NCI-H2107 treated with DMSO at 0.1 percent for 48 hours (cell line): ENCODE results near the gene PRRG3.
"Not testable (repeated sequence)": the region's sequence is repeated elsewhere in the genome, so short reads cannot be mapped to it uniquely, and the experiment has no call there.

Experiments used
- DNase-seq: peaks from one replicate; lab custom pipeline; 2025; ENCODE audit not compliant: unreplicated experiment; lab: John Stamatoyannopoulos, UW

The PRRG3 gene

GRCh38 chrX:151694661-151695582 lies at the start of gene PRRG3:
Gene PRRG3 (plus strand): TSS chrX:151695458. CDS start chrX:151698815, 3,357 bp downstream.
- no peak for DNase-seq

- no peak for DNase-seq
Observed at GRCh38 chrX:151675121-151675746, 20.0 kb upstream of the PRRG3 start.

GRCh38 chrX:151676196-151676595 lies 19.1 kb upstream of the PRRG3 start:
- no peak for DNase-seq

- DNase-seq: no peak
Observed at GRCh38 chrX:151679798-151680402, 15.4 kb upstream of the PRRG3 start.

- peak; percentile 18 for DNase-seq
Observed at GRCh38 chrX:151680805-151681204, 14.5 kb upstream of the PRRG3 start.

- DNase-seq: no peak
Observed at GRCh38 chrX:151687635-151688034, 7.6 kb upstream of the PRRG3 start.

GRCh38 chrX:151688695-151689094 lies 6.6 kb upstream of the PRRG3 start:
- no peak for DNase-seq

GRCh38 chrX:151692825-151693224 lies 2.4 kb upstream of the PRRG3 start:
- DNase-seq: no peak

- no peak for DNase-seq
Observed at GRCh38 chrX:151694121-151694520, 1.1 kb upstream of the PRRG3 start.

- no peak for DNase-seq
Observed at GRCh38 chrX:151695583-151696340, 504 bp downstream of the PRRG3 start.

GRCh38 chrX:151697082-151697481 lies 1.8 kb downstream of the PRRG3 start:
- not testable (repeated sequence) for DNase-seq

GRCh38 chrX:151697522-151697921 lies 2.3 kb downstream of the PRRG3 start:
- DNase-seq: no peak

- no peak for DNase-seq
Observed at GRCh38 chrX:151698485-151698884, 3.2 kb downstream of the PRRG3 start.

- DNase-seq: no peak
Observed at GRCh38 chrX:151699746-151700145, 4.5 kb downstream of the PRRG3 start.

- DNase-seq: no peak
Observed at GRCh38 chrX:151700581-151700980, 5.3 kb downstream of the PRRG3 start.

- no peak for DNase-seq
Observed at GRCh38 chrX:151701071-151701470, 5.8 kb downstream of the PRRG3 start.

- no peak for DNase-seq
Observed at GRCh38 chrX:151701531-151701930, 6.3 kb downstream of the PRRG3 start.

- DNase-seq: no peak
Observed at GRCh38 chrX:151702026-151702714, 6.9 kb downstream of the PRRG3 start.

- no peak for DNase-seq
Observed at GRCh38 chrX:151702741-151703340, 7.6 kb downstream of the PRRG3 start.

GRCh38 chrX:151703487-151703886 lies 8.2 kb downstream of the PRRG3 start:
- DNase-seq: peak; percentile 48
